Measurements from ENCODE around the gene WNT7A.

DNA sequence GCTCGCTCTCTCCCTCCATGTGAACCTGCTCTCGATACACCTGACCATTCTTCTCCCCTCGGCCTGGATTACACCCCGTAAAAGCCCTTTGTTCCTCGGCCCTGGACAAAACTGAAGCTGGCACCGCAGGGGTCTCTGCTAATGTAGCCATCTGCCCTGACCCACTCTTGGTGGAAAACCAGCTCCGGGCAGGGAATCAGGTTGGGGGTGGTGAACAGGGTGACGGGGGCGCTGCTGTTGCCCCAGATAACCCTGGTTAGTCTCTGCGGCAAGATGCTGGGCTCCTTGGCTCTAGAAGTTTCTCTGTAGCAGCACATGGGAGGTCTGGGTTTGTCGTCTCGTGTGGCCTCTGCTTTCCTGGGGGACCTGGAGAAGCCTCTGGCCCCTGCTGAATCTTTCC, 86.4 kb downstream of the WNT7A start:
- TF ChIP-seq POLR2AphosphoS5 (IDR thresholded peaks at IDR 0.05; ENCODE audit: low read depth, low read length) (no peak), SIN3A (IDR thresholded peaks at IDR 0.05; ENCODE audit: borderline replicate concordance, insufficient read depth, low read length) (no peak)

Data from PFSK-1 (cell line).